Urinary bladder (tissue), 4 donors: ENCODE data around the gene SLC9B2. TPM values are rescaled to one million over a fixed set of nuclear protein-coding genes. Genes with fewer than 3 reads are reported as not detected.

Source experiments
- DNase-seq: peaks from one replicate; pipeline ENCODE4 v3.0.0-alpha.2; 2015; ENCODE audit errors: extremely low spot score
- H3K27ac ChIP-seq: one replicate; pipeline ENCODE4 v1.5.1; 2013; ENCODE audit warnings: low read depth, mild to moderate bottlenecking, moderate library complexity
- H3K36me3 ChIP-seq: one replicate; pipeline ENCODE4 v1.6.1; 2013; ENCODE audit warnings: mild to moderate bottlenecking, moderate library complexity; ENCODE audit not compliant: insufficient read depth
- H3K4me1 ChIP-seq: one replicate; pipeline ENCODE4 v1.6.1; 2013; ENCODE audit warnings: mild to moderate bottlenecking, moderate library complexity; ENCODE audit not compliant: insufficient read depth
- H3K4me3 ChIP-seq: one replicate; pipeline ENCODE4 v1.5.1; 2013; ENCODE audit warnings: low read depth, low read length
- WGBS: extraction: QIAGEN DNeasy Blood & Tissue Kit; methylation state at CpG from one replicate; pipeline ENCODE4 v1.1.7; 2013; 5-methylcytosine and 5-hydroxymethylcytosine counted together
- polyA plus RNA-seq: library from polyadenylated mRNA; stranded (reverse); fragments of 200-250 nt; gene quantifications from one replicate; pipeline ENCODE4 v1.2.3, GENCODE V29; 2013
- total RNA-seq: library from RNA; depleted of rRNA; stranded (reverse); fragments of >200 nt; gene quantifications from one replicate; pipeline ENCODE4 v1.2.3, GENCODE V29; 2014
- donor health status: healthy with polysubstance abuse.
- donor health status: healthy.

Gene SLC9B2
- total and polyA plus RNA-seq, 2 donors = 14.9 to 22.8 TPM

DNA sequence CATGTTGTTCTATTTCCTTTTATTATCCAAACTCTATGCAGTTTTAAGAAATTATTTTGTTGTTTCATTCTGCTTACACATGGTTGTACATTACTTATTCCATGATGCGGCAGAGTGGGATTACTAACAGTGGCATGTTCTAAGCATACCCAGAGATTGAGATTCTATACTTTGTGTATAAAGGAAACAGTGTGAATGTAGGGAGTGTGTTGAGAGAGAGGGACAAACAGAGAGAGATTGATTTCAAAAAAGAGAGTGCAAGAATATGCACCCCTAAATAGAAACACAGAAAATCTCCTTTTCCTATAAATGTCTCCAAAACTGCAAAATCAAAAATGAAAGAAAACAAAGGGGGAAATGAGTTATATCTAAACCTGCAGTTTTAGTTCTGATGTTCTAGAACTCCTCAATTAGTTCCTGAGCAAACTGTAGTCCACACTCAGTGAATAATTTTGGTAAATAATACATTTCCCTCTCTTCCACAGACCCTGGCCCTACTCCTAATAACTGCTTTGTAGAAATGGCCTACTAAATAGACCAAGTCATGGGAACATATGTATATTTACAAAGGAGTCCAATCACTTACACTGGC is 88.0 kb downstream of the SLC9B2 start:
- no peaks in the 10 kb centered on the region for H3K36me3 ChIP-seq
- H3K27ac ChIP-seq = no peak overlapping the region
- no peak overlapping the region for H3K4me3 ChIP-seq
- WGBS = 98% methylated on average over 1 of the region's 1 CpG
- no peaks in the 10 kb centered on the region for H3K4me1 ChIP-seq
- DNase-seq = no peak

DNA sequence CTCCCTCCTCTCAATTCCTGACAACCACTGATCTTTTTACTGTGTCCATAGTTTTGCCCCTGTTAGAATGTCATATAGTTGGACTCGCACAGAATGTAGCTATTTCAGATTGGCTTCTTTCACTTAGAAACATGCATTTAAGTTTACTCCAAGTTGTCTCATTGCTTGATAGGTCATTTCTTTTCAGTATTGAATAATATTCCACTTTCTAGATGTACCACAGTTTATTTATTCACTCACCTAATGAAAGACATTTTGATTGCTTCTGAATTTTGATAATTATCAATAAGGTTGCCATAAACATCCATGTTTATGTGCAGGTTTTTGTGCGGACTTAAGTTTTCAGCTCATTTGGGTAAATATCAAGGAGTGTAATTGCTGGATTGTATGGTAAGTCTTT is 95.6 kb downstream of the SLC9B2 start:
- no peak for DNase-seq
- 97% methylated on average over 2 of the region's 2 CpGs for WGBS
- Histone ChIP-seq H3K4me1 (no peaks in the 10 kb centered on the region), H3K36me3 (no peaks in the 10 kb centered on the region), H3K4me3 (no peak overlapping the region), H3K27ac (no peak overlapping the region)

Other genes with a start within 250 kb of the SLC9B2 start
- 285 TPM for gene UBE2D3, start 249.2 kb downstream of the SLC9B2 start, total RNA-seq
- 220 TPM for gene UBE2D3, start 249.2 kb downstream of the SLC9B2 start, polyA plus RNA-seq
- 36.7 TPM for gene CISD2, start 207.8 kb downstream of the SLC9B2 start, total RNA-seq
- gene CISD2, start 207.8 kb downstream of the SLC9B2 start, polyA plus RNA-seq = 19.2 TPM
- 5.2 TPM for gene SLC9B1, start 57.1 kb downstream of the SLC9B2 start, total RNA-seq
- 0.61 TPM for gene SLC9B1, start 57.1 kb downstream of the SLC9B2 start, polyA plus RNA-seq
- gene BDH2, start 23.1 kb upstream of the SLC9B2 start, total RNA-seq = 78.8 TPM
- gene BDH2, start 23.1 kb upstream of the SLC9B2 start, polyA plus RNA-seq = 61.6 TPM
- gene CENPE, start 121.6 kb upstream of the SLC9B2 start, total RNA-seq = 21.8 TPM
- gene CENPE, start 121.6 kb upstream of the SLC9B2 start, polyA plus RNA-seq = 0.66 TPM